HepG2 (cell line): ENCODE results near the gene CCNL1. TPM values are rescaled to one million over a fixed set of nuclear protein-coding genes. Genes with fewer than 3 reads are reported as not detected.

Experiments
- ATAC-seq: fragments of 200-7000 bp; cut with Tn5 transposase; 3 replicates; pipeline ENCODE4 v1.9.1; 2020; ENCODE audit warnings: mild to moderate bottlenecking, moderate library complexity
- BruUV-seq: library from RNA; stranded (reverse); fragments of 400-500 nt; replicated peaks from 2 replicates; lab custom pipeline; 2021; lab: Mats Ljungman, UMichigan
- CTCF ChIA-PET: fragments of 300-600 bp; formaldehyde crosslinking; extraction: SDS; loops from one replicate; lab custom pipeline; 2021; ENCODE audit warnings: low total read pairs, inconsistent platforms, low intra/inter-chr PET ratio; lab: Yijun Ruan, JAX
- POLR2A ChIA-PET: fragments of 350-600 bp; sonication (Branson Sonifier 250); formaldehyde crosslinking; loops from one replicate; lab custom pipeline; 2020; ENCODE audit warnings: antibody characterized with exemption, inconsistent platforms; lab: Yijun Ruan, JAX
- DNase-seq: peaks from one replicate; pipeline ENCODE4 v3.0.0-alpha.2; 2015; ENCODE audit warnings: low spot score
- FAIRE-seq: peaks from 3 replicates; lab custom pipeline; 2011; peaks lifted over from hg19 to GRCh38; lab: Jason Lieb, UNC
- H2AFZ ChIP-seq: one replicate; pipeline ENCODE4 v1.6.1; 2011; ENCODE audit warnings: low read length, inconsistent platforms
- H3K27ac ChIP-seq: fragments of 300-600 bp; 3 replicates; pipeline ENCODE4 v1.8.0; 2011; ENCODE audit warnings: mixed run types, mild to moderate bottlenecking, mixed read lengths, low read length, inconsistent platforms; ENCODE audit not compliant: insufficient read depth; ENCODE audit errors: extremely low read length
- H3K27me3 ChIP-seq, 2 experiments: fragments of 200-600 bp in 1 of 2; 2 replicates in 1 of 2; 3 replicates in 1 of 2; pipeline versions ENCODE4 v1.6.0 to v1.8.0; 2011; ENCODE audit warnings: low read length in 2 of 2, mild to moderate bottlenecking in 2 of 2, moderate library complexity in 2 of 2, inconsistent platforms in 1 of 2; ENCODE audit not compliant: insufficient read depth in 2 of 2, control insufficient read depth in 1 of 2
- H3K36me3 ChIP-seq, 2 experiments: fragments of 200-600 bp in 1 of 2; replicated peaks in 1 of 2; 2 replicates in 1 of 2; 3 replicates in 1 of 2; pipeline versions ENCODE4 v1.5.1 to v1.8.0; 2011; ENCODE audit warnings: low read length in 2 of 2, inconsistent platforms in 1 of 2; ENCODE audit not compliant: insufficient read depth in 2 of 2, control insufficient read depth in 1 of 2
- H3K4me1 ChIP-seq: 2 replicates; pipeline ENCODE4 v1.5.1; 2012; ENCODE audit warnings: low read length, inconsistent platforms; ENCODE audit not compliant: insufficient read depth
- H3K4me2 ChIP-seq: 2 replicates; pipeline ENCODE4 v1.6.0; 2011; ENCODE audit warnings: low read depth, low read length, inconsistent platforms
- H3K4me3 ChIP-seq, 3 experiments: fragments of 200-600 bp in 1 of 3; sonication (generic), shearing (Covaris generic) in 1 of 3; replicated peaks in 1 of 3; 2 replicates each; pipeline ENCODE4 v1.5.1; 2011 to 2016; ENCODE audit warnings: low read length in 3 of 3, inconsistent platforms in 2 of 3, low read depth in 2 of 3, mild to moderate bottlenecking in 2 of 3, control low read depth in 1 of 3, mixed read lengths in 1 of 3; ENCODE audit not compliant: insufficient read depth in 1 of 3
- H3K79me2 ChIP-seq: one replicate; pipeline ENCODE4 v1.6.1; 2011; ENCODE audit warnings: low read length, inconsistent platforms; ENCODE audit not compliant: insufficient read depth
- H3K9ac ChIP-seq: 2 replicates; pipeline ENCODE4 v1.6.0; 2011; ENCODE audit warnings: mild to moderate bottlenecking, low read depth, low read length, inconsistent platforms; ENCODE audit not compliant: insufficient read depth
- H3K9me3 ChIP-seq: 2 replicates; pipeline ENCODE4 v1.5.1; 2012; ENCODE audit warnings: mild to moderate bottlenecking, low read length
- H4K20me1 ChIP-seq: 2 replicates; pipeline ENCODE4 v1.6.0; 2011; ENCODE audit warnings: inconsistent platforms, mild to moderate bottlenecking, low read length, moderate library complexity; ENCODE audit not compliant: insufficient read depth
- ARID5B ChIP-seq: IDR thresholded peaks from 2 replicates; pipeline ENCODE4 v1.4.0; 2020; ENCODE audit warnings: mild to moderate bottlenecking, missing genetic modification reagents
- BCL6 ChIP-seq: IDR thresholded peaks from 2 replicates; pipeline ENCODE4 v1.6.1; 2016; ENCODE audit warnings: missing genetic modification reagents, missing compliant biosample characterization
- FOSL2 ChIP-seq: sonication (generic); formaldehyde crosslinking; IDR thresholded peaks from 2 replicates; pipeline ENCODE4 v1.4.0; 2020; ENCODE audit warnings: missing genetic modification reagents
- KLF13 ChIP-seq: sonication (generic); formaldehyde crosslinking; IDR thresholded peaks from 2 replicates; pipeline ENCODE4 v1.4.0; 2020; ENCODE audit warnings: mild to moderate bottlenecking, missing genetic modification reagents
- MBNL3 ChIP-seq: fragments of 250-450 bp; sonication (Bioruptor Pico); conservative IDR thresholded peaks from 2 replicates; pipeline ENCODE4 v1.8.0; 2022; ENCODE audit warnings: mild to moderate bottlenecking, inconsistent platforms
- PPARG ChIP-seq: conservative IDR thresholded peaks from 2 replicates; pipeline ENCODE4 v1.6.1; 2016; ENCODE audit warnings: missing biosample characterization, missing genetic modification reagents
- RAD21 ChIP-seq: fragments of 450-650 bp; formaldehyde crosslinking; IDR thresholded peaks from 2 replicates; pipeline ENCODE4 v1.5.0; 2020; ENCODE audit warnings: mild to moderate bottlenecking
- RFX5 ChIP-seq: IDR thresholded peaks from 2 replicates; pipeline ENCODE4 v1.6.1; 2011; ENCODE audit warnings: low read depth, low read length, improper control_type of control experiment
- TAF15 ChIP-seq: fragments of 200-400 bp; formaldehyde crosslinking; IDR thresholded peaks from one replicate; pipeline ENCODE4 v1.6.1; 2018; ENCODE audit warnings: mild to moderate bottlenecking, low read depth, low read length; ENCODE audit not compliant: poor library complexity, severe bottlenecking
- THAP11 ChIP-seq: IDR thresholded peaks from 2 replicates; pipeline ENCODE4 v1.6.1; 2016; ENCODE audit warnings: missing biosample characterization, missing genetic modification reagents
- ZFP36L2 ChIP-seq: sonication (generic); formaldehyde crosslinking; IDR thresholded peaks from 2 replicates; pipeline ENCODE4 v1.4.0; 2020; ENCODE audit warnings: missing genetic modification reagents
- ZNF503 ChIP-seq: sonication (generic); formaldehyde crosslinking; IDR thresholded peaks from 2 replicates; pipeline ENCODE4 v1.4.0; 2020; ENCODE audit warnings: missing genetic modification reagents
- ZNF569 ChIP-seq: sonication (generic); formaldehyde crosslinking; IDR thresholded peaks from 2 replicates; pipeline ENCODE4 v1.5.0; 2020; ENCODE audit warnings: mild to moderate bottlenecking, missing genetic modification reagents, moderate library complexity, borderline replicate concordance
- ZNF770 ChIP-seq: sonication (generic); formaldehyde crosslinking; IDR thresholded peaks from 2 replicates; pipeline ENCODE4 v1.5.0; 2020; ENCODE audit warnings: mild to moderate bottlenecking, missing genetic modification reagents
- ZNF784 ChIP-seq: sonication (generic); formaldehyde crosslinking; IDR thresholded peaks from 2 replicates; pipeline ENCODE4 v1.5.1; 2020; ENCODE audit warnings: missing genetic modification reagents, mild to moderate bottlenecking, borderline replicate concordance
- WGBS: methylation state at CpG from one replicate; pipeline ENCODE4 v1.1.6; 2017; ENCODE audit warnings: low lambda C conversion rate; 5-methylcytosine and 5-hydroxymethylcytosine counted together
- in situ Hi-C: cut with HindIII; loops from 2 replicates; pipeline ENCODE4 v1.10.0; 2017; ENCODE audit warnings: low pct_unique_long_range_greater_than_20kb; ENCODE audit not compliant: extremely low pct_ligation_motif_present
- intact Hi-C: fragments of 100-400 bp; cut with micrococcal nuclease; formaldehyde crosslinking; loops from one replicate; pipeline ENCODE4 v1.10.0; 2022; ENCODE audit not compliant: unreplicated experiment
- polyA plus RNA-seq, 8 experiments: library from polyadenylated mRNA; depleted of rRNA in 3 of 8; stranded (reverse) in 7 of 8; unstranded in 1 of 8; fragments of >200 nt; fragmentation: Illumina TruSeq in 4 of 8; extraction: Trizol in 4 of 8; gene quantifications; 2 replicates each; pipeline versions ENCODE4 v1.2.1 to v1.2.3, GENCODE V29; 2011 to 2016; ENCODE audit warnings: low read depth in 4 of 8, missing spikeins in 1 of 8, mixed read lengths in 1 of 8; ENCODE audit not compliant: insufficient read depth in 1 of 8
- total RNA-seq, 5 experiments: library from RNA; depleted of rRNA; stranded (reverse); fragments of >200 nt; fragmentation: Illumina TruSeq; extraction: Trizol; gene quantifications; 2 replicates each; pipeline ENCODE4 v1.2.3, GENCODE V29; 2016; ENCODE audit warnings: low read depth in 1 of 5

Gene CCNL1
- total and polyA plus RNA-seq, 2 of the 13 experiments (the other 11 are each of a cell fraction or from before 2014, with no cell fraction given): 151 to 303 TPM

- BruUV-seq: no TSS peak
- 6% methylated on average over 5 of the region's 5 CpGs for WGBS
- Histone ChIP-seq H2AFZ (no peak overlapping the region), H4K20me1 (no peaks in the 10 kb centered on the region), H3K4me1 (peaks cover 66% of the 10 kb centered on the region), H3K4me3 (peak overlapping the region in 2 of 3 experiments; percentile 4 to 43; a peak in 1 of 6 replicates), H3K79me2 (no peaks in the 10 kb centered on the region), H3K9ac (peak overlapping the region; percentile 62), H3K36me3 (no peaks in the 10 kb centered on the region), H3K27me3 (no peaks in the 10 kb centered on the region), H3K4me2 (peak overlapping the region; percentile 74), H3K27ac (peak overlapping the region; percentile 89), H3K9me3 (no peaks in the 10 kb centered on the region)
- DNase-seq (peak; percentile 64), FAIRE-seq (no peak), ATAC-seq (peak; percentile 25)
- in situ Hi-C loops: loop anchor here (10.0 kb wide), 3 partner anchors 461 to 981 kb away; partner anchors contain the start of gene TIPARP
- ChIA-PET POLR2A (interaction anchor here (0.6 to 5.2 kb wide), 8 partner anchors 9 to 601 kb away, joined by 3 to 100 read pairs (median 6); partner anchors contain the start of genes SSR3 and TIPARP), CTCF (no interaction called here)
- intact Hi-C loops: loop anchor here (2.0 to 10.0 kb wide), 7 partner anchors 151 to 984 kb away; no protein-coding TSS in a partner anchor
- TF ChIP-seq BCL6: 0 out of 2 replicates have a peak, but pooled peaks have one; percentile 14
- no peak for TF ChIP-seq TAF15
- TF ChIP-seq ZNF770 (CRISPR knock-in tag): no peak
- no peak for TF ChIP-seq ZFP36L2 (CRISPR knock-in tag)
- TF ChIP-seq ARID5B: peak; percentile 40
- 0 out of 2 replicates have a peak, but pooled peaks have one; percentile 25 for TF ChIP-seq PPARG (CRISPR knock-in tag)
- no peak for TF ChIP-seq KLF13 (CRISPR knock-in tag)
- no peak for TF ChIP-seq ZNF503 (CRISPR knock-in tag)
- no peak for TF ChIP-seq RFX5
- no peak for TF ChIP-seq MBNL3 (CRISPR knock-in tag)
- TF ChIP-seq RAD21 (CRISPR knock-in tag): peak; percentile 40
- no peak for TF ChIP-seq THAP11 (CRISPR knock-in tag)
- no peak for TF ChIP-seq ZNF569 (CRISPR knock-in tag)
- TF ChIP-seq ZNF784 (CRISPR knock-in tag): no peak
- TF ChIP-seq FOSL2 (CRISPR knock-in tag): peak; percentile 88
Measured at GRCh38 chr3:157135671-157136396, 24.1 kb downstream of the CCNL1 start.
